Endothelial cell of umbilical vein (primary cell): ENCODE results near the gene LRRC38. TPM values are rescaled to one million over a fixed set of nuclear protein-coding genes. Genes with fewer than 3 reads are reported as not detected.

Source experiments
- BruUV-seq: library from RNA; stranded (reverse); fragments of 400-500 nt; replicated peaks from 2 replicates; lab custom pipeline; 2021; lab: Mats Ljungman, UMichigan
- CTCF ChIA-PET: fragments of 300-600, 350-600 bp; sonication (Branson Sonifier 250); formaldehyde crosslinking; loops from one replicate; lab custom pipeline; 2021; ENCODE audit warnings: antibody characterized with exemption, inconsistent platforms; lab: Charles Lee
- POLR2A ChIA-PET: fragments of 300-600, 350-600 bp; sonication (Branson Sonifier 250); formaldehyde crosslinking; loops from one replicate; lab custom pipeline; 2021; ENCODE audit warnings: antibody characterized with exemption, inconsistent platforms; lab: Charles Lee
- DNase-seq: peaks from one replicate; pipeline ENCODE4 v3.0.0-alpha.2; 2011; ENCODE audit warnings: low read depth, low spot score
- FAIRE-seq: peaks from 2 replicates; lab custom pipeline; 2011; peaks lifted over from hg19 to GRCh38; lab: Jason Lieb, UNC
- H2AFZ ChIP-seq: 2 replicates; pipeline ENCODE4 v1.6.0; 2012; ENCODE audit warnings: low read depth, low read length, control low read depth, inconsistent platforms
- H3K27ac ChIP-seq: 2 replicates; pipeline ENCODE4 v1.5.1; 2011; ENCODE audit warnings: low read depth, mild to moderate bottlenecking, control low read depth, low read length, moderate library complexity; ENCODE audit not compliant: insufficient read depth
- H3K27me3 ChIP-seq, 2 experiments: 2 replicates each; pipeline versions ENCODE4 v1.6.0 to v1.6.1; 2011; ENCODE audit warnings: low read length in 2 of 2, mixed read lengths in 1 of 2; ENCODE audit not compliant: control insufficient read depth in 2 of 2, insufficient read depth in 2 of 2
- H3K36me3 ChIP-seq, 2 experiments: 2 replicates in 1 of 2; 3 replicates in 1 of 2; pipeline ENCODE4 v1.5.1; 2011; ENCODE audit warnings: low read length in 2 of 2, mild to moderate bottlenecking in 1 of 2, moderate library complexity in 1 of 2; ENCODE audit not compliant: control insufficient read depth in 2 of 2, insufficient read depth in 2 of 2; ENCODE audit errors: extremely low read depth in 1 of 2
- H3K4me1 ChIP-seq: 3 replicates; pipeline ENCODE4 v1.5.1; 2011; ENCODE audit warnings: mild to moderate bottlenecking, low read length; ENCODE audit not compliant: control insufficient read depth, insufficient read depth; ENCODE audit errors: extremely low read depth
- H3K4me2 ChIP-seq: 2 replicates; pipeline ENCODE4 v1.6.1; 2011; ENCODE audit warnings: low read length, control low read depth, mixed read lengths; ENCODE audit not compliant: insufficient read depth
- H3K4me3 ChIP-seq, 3 experiments: fragments of 200-600 bp in 1 of 3; sonication (generic), shearing (Covaris generic) in 1 of 3; replicated peaks in 1 of 3; 2 replicates each; pipeline ENCODE4 v1.5.1; 2011 to 2016; ENCODE audit warnings: control low read depth in 3 of 3, low read length in 3 of 3, mild to moderate bottlenecking in 2 of 3, inconsistent platforms in 1 of 3, low read depth in 1 of 3, moderate library complexity in 1 of 3; ENCODE audit not compliant: insufficient read depth in 1 of 3
- H3K79me2 ChIP-seq: 2 replicates; pipeline ENCODE4 v1.6.0; 2012; ENCODE audit warnings: low read length, inconsistent platforms; ENCODE audit not compliant: control insufficient read depth, insufficient read depth
- H3K9ac ChIP-seq: replicated peaks from 2 replicates; pipeline ENCODE3; 2011; ENCODE audit warnings: low read length, control low read depth; ENCODE audit not compliant: insufficient read depth; ENCODE audit errors: extremely low read depth
- H3K9me1 ChIP-seq: replicated peaks from 3 replicates; pipeline ENCODE4 v1.6.0; 2011; ENCODE audit warnings: mild to moderate bottlenecking, low read length; ENCODE audit not compliant: control insufficient read depth, insufficient read depth; ENCODE audit errors: extremely low read depth
- H3K9me3 ChIP-seq: replicated peaks from 2 replicates; pipeline ENCODE4 v1.5.1; 2012; ENCODE audit warnings: low read length, inconsistent platforms; ENCODE audit not compliant: control insufficient read depth, insufficient read depth
- H4K20me1 ChIP-seq: replicated peaks from 2 replicates; pipeline ENCODE3; 2011; ENCODE audit warnings: mild to moderate bottlenecking, low read length; ENCODE audit not compliant: control insufficient read depth, insufficient read depth; ENCODE audit errors: extremely low read depth
- CTCF ChIP-seq, 2 donors: IDR thresholded peaks; 1 replicate in 1 of 2; 2 replicates in 1 of 2; pipeline ENCODE4 v1.5.1; 2011; ENCODE audit warnings: low read length in 2 of 2, mild to moderate bottlenecking in 2 of 2, moderate library complexity in 2 of 2, control low read depth in 1 of 2, inconsistent platforms in 1 of 2, low read depth in 1 of 2; ENCODE audit not compliant: insufficient read depth in 1 of 2; ENCODE audit errors: extremely low read depth in 1 of 2
- EZH2 ChIP-seq: IDR thresholded peaks from 2 replicates; pipeline ENCODE4 v1.6.1; 2012; ENCODE audit warnings: borderline replicate concordance, low read depth, mild to moderate bottlenecking, moderate library complexity, low read length, inconsistent platforms; ENCODE audit not compliant: severe bottlenecking
- FOS ChIP-seq: IDR thresholded peaks from 2 replicates; pipeline ENCODE4 v1.6.1; 2011; ENCODE audit warnings: mild to moderate bottlenecking, low read length, moderate library complexity, borderline replicate concordance; ENCODE audit not compliant: insufficient read depth
- GATA2 ChIP-seq: IDR thresholded peaks from 2 replicates; pipeline ENCODE4 v1.7.0; 2011; ENCODE audit warnings: low read depth, mild to moderate bottlenecking, moderate library complexity, mixed read lengths, low read length; ENCODE audit not compliant: insufficient read length, insufficient read depth
- JUN ChIP-seq: IDR thresholded peaks from 2 replicates; pipeline ENCODE4 v1.6.1; 2011; ENCODE audit warnings: borderline replicate concordance, low read depth; ENCODE audit not compliant: insufficient read length, insufficient read depth
- MAX ChIP-seq: IDR thresholded peaks from 2 replicates; pipeline ENCODE4 v1.6.1; 2011; ENCODE audit not compliant: insufficient read depth, insufficient read length
- MYC ChIP-seq: IDR thresholded peaks from one replicate; pipeline ENCODE4 v1.6.1; 2011; ENCODE audit warnings: mild to moderate bottlenecking, low read depth, low read length
- POLR2A ChIP-seq: IDR thresholded peaks from 2 replicates; pipeline ENCODE4 v1.6.1; 2012; ENCODE audit warnings: low read depth, mild to moderate bottlenecking, control low read depth, low read length
- POLR2AphosphoS5 ChIP-seq: IDR thresholded peaks from 2 replicates; pipeline ENCODE4 v1.6.1; 2012; ENCODE audit warnings: low read depth, mild to moderate bottlenecking, control low read depth, low read length, moderate library complexity; ENCODE audit not compliant: insufficient read depth
- dilution Hi-C: fragments of 300-500 bp; cut with MboI; formaldehyde crosslinking; loops from one replicate; pipeline ENCODE4 v1.15.0; 2019; ENCODE audit warnings: low sequenced_read_pairs; ENCODE audit not compliant: extremely low pct_ligation_motif_present
- intact Hi-C: fragments of 100-400 bp; cut with micrococcal nuclease; formaldehyde crosslinking; loops from one replicate; pipeline ENCODE4 v1.10.0; 2022
- polyA plus RNA-seq, 4 experiments: library from polyadenylated mRNA; depleted of rRNA in 3 of 4; stranded (reverse) in 3 of 4; unstranded in 1 of 4; fragments of >200 nt; gene quantifications; 2 replicates each; pipeline versions ENCODE4 v1.2.1 to v1.2.3, GENCODE V29; 2011 to 2012; ENCODE audit warnings: missing spikeins in 1 of 4
- total RNA-seq: library from RNA; stranded (reverse); gene quantifications from 2 replicates; pipeline ENCODE4 v1.2.3, GENCODE V29; 2021

The LRRC38 gene
- total and polyA plus RNA-seq, 2 donors (not counting 3 experiments of a cell fraction or from before 2014, with no cell fraction given), result not detected

GRCh38 chr1:13432251-13432650, 81.6 kb downstream of the LRRC38 start:
- intact Hi-C loops, result no loop called here
- CTCF ChIA-PET, result no interaction called here

More at GRCh38 chr1:13432251-13432650, 81.6 kb downstream of the LRRC38 start:
- dilution Hi-C loops, result no loop called here
- Histone ChIP-seq H3K79me2 (no peaks in the 10 kb centered on the region), H3K27ac (no peak overlapping the region), H3K4me3 (no peak overlapping the region), H3K9me3 (peaks cover 8% of the 10 kb centered on the region), H3K9me1 (no peaks in the 10 kb centered on the region), H3K36me3 (no peaks in the 10 kb centered on the region), H3K9ac (no peak overlapping the region), H3K27me3 (no peaks in the 10 kb centered on the region), H4K20me1 (no peaks in the 10 kb centered on the region), H3K4me1 (no peaks in the 10 kb centered on the region), H3K4me2 (no peak overlapping the region), H2AFZ (no peak overlapping the region)
- POLR2A ChIA-PET, result no interaction called here
- DNase-seq (no peak), FAIRE-seq (no peak)
- BruUV-seq, result no TSS peak
- TF ChIP-seq MAX, result no peak
- no peak for TF ChIP-seq MYC
- no peak for TF ChIP-seq GATA2
- no peak for TF ChIP-seq EZH2
- TF ChIP-seq POLR2AphosphoS5, result no peak
- no peak for TF ChIP-seq FOS
- no peak for TF ChIP-seq JUN
- no peak for TF ChIP-seq POLR2A
- no peak for TF ChIP-seq CTCF (IDR thresholded peaks at IDR 0.05; ENCODE audit: extremely low read depth in 1 of 2, insufficient read depth in 1 of 2, low read depth in 1 of 2, low read length in 2 of 2)
